ENCODE data around the gene SLC6A6.

SLC6A6 gene

DNA sequence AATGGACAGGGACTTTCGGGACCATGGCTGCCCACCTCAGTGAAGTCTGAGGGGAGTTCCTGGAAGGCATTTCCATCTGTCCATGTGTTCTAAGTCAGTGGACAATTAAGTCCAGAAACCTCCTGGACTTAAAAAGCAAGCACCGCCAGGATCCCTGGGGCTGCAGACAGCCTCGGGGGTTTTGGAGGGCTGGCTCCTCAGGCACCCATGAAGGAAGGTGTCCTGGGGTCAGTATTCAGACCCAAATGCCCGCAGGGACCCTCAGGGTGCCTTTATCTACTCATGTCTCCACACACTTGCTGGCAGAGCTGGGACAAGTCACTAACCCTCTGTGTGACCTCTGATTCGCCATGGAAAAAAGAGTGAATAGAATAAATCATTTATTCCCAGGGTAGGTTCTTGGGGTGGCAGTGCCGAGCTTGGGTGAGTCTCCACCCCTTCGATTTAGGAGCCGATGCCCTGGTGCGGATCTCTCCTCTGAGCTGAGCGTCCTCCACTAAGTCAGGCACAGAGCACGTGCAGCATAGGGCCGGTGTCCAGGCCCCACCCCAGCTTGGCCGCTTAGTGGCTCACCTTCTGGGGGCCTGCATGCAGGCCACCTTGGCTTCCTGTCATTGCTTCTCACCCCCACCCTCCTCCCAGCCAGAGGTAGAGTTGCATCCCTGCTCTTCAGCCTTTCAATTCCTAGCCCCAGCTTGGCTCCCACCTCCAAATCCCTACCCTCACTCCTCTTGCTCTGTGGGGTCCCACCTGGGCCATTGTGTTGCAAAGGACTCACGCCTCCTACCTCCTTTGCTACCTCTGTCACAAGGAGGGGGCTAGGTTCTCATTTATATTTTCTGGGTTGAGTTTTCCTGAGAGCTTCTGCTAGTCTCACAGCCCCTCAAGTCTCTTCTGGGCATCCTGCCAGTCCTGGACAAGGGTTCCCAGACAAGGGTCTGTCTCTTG, 19.9 kb downstream of the SLC6A6 start:
- no peak for DNase-seq (ENCODE audit: low read depth in 2 of 2)

DNA sequence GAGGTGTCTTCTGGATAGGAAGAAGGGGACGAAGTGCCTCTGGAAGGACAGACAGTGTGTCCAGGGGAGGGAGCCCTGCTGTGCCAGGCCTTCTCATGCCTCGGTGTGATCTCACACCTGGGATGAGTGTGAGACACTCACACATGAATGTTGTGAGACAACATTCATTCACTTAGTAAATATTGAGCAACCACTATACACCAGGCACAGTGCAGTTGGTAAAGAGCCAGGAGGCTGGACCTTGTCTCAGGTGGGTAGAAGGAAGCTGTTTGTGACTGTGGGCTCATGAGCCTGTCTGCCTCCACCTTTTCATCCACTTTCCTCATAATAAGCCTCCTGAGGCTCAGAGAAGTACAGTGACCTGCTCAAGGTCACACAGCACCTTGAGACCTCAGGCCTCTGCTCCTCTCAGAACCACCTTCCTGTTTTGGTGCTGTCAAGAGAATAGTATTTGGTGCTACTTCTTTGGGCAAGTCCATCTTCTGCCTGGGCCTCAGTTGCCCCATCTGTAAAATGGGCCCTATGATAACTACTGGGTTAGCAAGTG, 20.9 kb downstream of the SLC6A6 start:
- no peak for DNase-seq (ENCODE audit: low read depth in 2 of 2)

DNA sequence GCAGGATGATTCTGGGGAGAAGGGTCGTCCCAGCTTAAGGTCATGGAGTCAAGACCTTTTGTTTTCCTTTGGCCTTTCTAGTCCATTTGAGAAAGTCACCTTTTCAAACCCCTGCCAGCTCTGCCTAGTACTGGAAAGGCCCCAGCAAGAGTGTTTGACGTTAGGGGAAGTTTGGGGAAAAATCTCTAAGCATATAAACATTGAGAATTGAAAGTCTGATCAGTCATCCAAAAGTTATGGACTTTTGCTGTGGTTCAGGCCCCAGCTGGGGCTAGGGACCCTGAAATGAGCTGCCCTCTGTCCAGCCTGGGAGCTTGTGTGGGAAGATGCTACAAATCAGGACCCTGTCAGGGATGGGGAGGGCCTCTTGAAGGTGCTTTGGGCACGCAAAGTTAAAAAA, 21.6 kb downstream of the SLC6A6 start:
- no peak for DNase-seq (ENCODE audit: low read depth in 2 of 2)

DNA sequence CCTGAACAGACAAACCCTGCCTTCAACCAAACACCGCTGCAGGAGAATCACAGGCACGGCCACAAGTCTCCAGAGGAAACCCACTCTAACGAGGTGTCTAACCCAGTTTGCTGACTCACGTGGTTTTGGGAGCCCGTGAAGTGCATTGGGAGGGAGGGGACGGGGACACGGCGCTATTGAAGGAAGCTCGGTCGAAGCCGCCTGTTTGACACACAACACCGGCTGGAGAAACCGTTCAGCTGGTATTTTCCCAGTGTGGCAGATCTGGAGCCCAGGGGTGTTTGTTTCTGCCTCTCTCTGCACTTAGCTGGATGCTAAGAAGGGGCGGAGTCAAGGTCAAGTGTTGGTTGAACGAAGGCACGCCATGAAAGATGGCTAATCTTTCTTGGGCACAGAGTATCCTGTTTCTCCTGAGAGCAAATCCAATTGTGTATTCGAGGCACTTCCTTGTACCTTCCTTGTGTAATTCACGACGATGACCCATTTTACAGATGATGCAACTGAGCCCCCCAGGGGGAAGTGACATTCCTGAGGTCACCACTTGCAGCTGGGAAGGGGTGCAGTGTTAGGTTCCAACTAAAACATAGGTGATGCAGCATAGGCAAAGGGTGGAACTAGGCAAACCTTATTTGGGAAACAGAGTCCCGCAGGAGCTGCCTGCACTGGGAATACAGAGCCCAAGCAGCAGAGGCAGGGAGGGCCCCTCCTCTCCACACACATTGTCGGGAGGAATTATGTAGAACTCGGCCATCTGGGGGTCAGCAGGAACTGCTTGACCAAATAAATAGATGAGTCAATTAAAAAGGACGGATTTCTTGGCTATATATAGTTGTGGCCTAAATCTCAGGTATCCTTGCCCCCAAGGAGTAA, 22.5 kb downstream of the SLC6A6 start:
- DNase-seq (ENCODE audit: low read depth in 2 of 2), result no peak

DNA sequence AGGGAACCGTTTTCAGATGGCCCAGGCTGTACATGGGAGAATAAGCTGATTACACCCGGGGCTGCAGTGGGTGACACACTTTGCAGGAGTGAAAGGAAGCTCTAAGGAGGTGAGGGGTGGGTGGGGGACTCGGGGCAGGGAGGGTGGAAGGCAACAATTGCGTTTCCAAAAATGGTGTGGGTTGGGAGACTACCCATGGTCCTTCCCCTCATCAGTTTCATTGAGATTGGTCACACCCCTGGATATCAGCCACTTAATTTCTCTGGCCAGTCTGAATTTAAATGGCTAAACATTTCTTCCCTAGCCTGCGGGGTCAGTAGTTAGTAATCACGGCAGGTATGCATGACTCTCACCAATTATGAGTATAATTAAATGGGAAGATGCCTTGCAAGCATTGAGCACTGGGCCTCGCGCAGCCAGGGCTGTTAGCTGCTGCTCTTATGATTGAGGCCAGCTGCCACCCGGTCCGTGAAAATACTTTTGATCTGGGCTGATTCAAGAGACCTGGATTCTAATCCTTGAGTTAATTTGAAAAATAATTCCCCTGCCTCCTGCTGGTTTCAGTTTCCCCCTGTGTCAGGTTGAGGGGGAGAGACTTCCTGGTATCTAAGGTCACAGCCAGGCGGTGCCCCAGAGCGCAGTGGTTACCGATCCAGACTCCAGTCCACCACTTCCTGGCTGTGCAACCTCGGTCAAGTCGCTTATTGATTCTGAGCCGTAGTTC, 23.3 kb downstream of the SLC6A6 start:
- no peak for DNase-seq (ENCODE audit: low read depth in 2 of 2)

DNA sequence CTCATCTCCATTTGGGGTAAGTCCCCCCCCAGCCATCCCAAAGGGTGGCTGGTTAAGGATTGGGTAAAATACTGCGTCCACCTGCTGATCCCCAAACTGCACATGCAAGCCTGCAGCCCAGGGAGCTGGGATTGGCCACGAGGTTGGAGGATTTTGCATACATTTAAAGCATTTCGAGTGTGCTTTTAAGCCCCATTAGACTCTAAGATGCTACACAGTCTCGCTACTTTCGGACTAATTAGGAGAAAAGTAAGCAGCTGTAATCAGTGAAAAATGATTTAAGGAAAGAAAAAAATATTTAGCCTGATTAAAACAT, 23.9 kb downstream of the SLC6A6 start:
- DNase-seq (ENCODE audit: low read depth in 2 of 2), result no peak

DNA sequence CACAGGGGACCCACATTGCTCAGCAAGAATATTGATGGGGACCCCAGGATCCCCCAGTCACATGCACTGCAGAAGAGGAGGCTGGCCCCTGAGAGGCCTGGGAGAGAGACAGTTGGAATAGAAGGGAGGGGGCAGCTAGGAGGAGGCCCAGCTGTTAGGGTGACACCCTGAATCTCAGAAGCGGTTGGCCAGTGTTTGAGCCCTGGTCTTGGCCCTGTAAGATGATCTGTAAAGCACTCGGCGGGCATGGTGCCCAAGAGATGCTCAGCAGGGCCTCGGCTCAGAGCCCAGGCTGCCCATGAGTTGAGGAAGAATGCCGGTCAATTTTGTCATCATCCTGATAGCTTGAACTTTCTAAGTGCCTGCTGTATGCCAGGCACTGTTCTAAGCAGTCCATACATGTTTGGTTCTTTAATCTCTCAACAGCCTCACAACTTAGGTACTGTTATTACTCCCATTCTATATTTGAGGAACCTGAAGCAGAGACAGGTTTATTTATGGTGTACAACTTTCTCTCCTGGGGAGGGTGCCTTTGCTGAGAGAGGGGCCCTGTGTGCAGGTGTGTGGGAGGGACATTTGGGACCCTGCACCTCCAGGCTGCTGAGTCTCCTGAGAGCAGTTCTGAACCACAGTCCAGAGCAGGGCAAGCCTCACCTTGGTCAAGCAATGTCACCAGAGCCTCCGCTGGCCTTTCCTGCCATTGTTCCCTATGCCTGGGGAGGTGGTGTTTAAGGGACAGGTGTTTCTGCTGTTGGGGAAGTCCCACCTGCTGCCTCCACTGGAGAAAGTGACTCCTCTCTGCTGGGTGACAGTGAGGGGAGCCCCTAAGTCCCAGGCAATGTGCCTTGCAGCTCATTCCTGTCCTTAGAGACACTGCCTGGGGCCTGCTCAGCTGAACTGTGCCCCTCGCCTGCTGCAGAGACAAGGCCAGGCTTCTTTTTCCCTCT, 26.0 kb downstream of the SLC6A6 start:
- DNase-seq (ENCODE audit: low read depth in 2 of 2), result no peak

DNA sequence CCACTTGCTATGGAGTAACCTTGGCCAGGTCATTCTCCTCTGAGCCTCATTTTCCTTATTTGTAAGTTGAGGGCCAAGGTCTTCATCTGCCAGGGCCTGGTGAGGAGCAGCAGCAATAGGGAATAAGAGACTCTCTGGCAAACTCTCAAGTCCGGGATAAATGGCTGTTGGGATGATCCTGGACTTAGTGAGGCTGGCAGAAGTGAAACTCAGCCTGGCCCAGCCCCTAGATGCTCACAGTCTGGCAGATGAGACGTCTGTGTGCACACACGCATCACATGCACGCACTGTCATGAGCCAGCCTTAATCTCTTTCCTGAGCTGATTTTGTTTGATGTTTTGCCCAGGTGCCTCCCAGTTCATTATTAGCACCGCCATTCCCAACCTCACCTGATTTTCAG, 26.8 kb downstream of the SLC6A6 start:
- DNase-seq (ENCODE audit: low read depth in 2 of 2), result no peak

DNA sequence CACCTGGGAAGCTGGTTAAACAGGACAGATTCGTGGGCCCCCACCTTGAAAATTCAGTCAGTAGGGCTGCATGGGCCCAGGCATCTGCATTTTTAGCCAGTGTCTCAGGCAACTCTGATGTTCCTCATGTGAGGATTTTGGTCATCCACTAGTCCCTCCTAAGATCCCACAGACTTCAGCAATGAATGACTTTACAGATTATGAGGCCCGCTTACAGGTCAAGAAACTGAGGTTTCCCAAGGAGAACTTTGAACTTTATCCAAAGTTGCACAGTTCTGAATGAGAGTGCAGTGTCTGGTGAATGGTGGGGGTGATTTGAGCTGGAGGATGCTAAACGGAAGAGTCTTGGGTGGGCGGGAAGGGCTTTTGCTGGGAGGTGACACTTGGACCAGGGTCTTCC, 27.2 kb downstream of the SLC6A6 start:
- no peak for DNase-seq (ENCODE audit: low read depth in 2 of 2)

DNA sequence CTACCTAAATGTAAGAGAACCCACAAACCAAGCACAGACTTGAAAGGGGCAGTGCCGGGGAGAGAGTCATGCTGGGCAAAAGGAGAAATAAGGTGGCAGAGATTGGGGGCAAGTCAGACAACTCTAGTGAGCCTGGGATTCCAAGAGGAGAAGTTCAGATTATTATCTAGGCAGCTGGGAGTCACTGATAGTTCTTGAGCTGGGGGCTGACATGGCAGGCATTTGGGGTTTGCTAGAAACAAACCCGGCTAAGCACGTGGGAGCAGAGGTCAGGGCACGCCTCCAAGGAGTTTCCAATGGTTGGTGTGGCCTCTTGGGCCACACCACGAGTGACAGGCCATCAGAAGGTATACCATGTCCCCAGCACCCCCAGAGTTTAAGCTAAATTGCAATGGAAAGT, 27.6 kb downstream of the SLC6A6 start:
- DNase-seq (ENCODE audit: low read depth in 2 of 2), result no peak

DNA sequence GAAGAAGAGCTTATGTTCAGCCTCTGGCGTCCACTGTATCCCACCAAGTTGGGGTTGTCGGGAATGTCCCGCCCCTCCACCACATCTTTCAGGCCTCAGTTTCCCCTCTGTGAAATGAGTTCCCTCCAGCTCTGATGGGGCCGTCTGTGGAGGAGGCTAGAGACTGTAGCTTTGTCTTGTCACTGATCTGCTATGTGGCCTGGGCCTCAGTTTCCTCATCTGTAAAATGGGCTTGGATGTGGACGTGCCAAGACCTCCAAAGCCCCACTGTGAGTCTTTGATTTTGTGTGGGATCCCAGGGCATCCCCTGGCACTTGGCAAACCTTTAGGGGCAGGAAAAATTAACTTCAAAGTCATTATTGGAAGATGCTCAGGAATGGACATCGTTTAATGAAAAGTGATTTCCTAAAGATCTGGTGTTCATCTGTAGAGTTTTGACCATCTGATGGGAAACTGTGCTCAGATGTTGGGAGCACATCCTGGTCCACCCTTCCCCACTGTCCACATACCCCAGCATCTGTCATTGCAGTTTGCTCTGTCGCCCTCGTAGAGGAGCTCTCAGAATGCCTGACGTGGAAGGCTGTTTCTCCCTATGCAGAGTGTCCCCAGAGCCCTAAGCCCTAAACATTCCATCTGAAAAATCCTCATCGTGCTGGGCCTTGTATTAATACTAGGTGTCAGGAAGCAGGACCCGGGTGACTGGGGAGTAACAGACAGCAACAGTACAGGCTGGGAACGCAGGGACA, 28.5 kb downstream of the SLC6A6 start:
- no peak for DNase-seq (ENCODE audit: low read depth in 2 of 2)

DNA sequence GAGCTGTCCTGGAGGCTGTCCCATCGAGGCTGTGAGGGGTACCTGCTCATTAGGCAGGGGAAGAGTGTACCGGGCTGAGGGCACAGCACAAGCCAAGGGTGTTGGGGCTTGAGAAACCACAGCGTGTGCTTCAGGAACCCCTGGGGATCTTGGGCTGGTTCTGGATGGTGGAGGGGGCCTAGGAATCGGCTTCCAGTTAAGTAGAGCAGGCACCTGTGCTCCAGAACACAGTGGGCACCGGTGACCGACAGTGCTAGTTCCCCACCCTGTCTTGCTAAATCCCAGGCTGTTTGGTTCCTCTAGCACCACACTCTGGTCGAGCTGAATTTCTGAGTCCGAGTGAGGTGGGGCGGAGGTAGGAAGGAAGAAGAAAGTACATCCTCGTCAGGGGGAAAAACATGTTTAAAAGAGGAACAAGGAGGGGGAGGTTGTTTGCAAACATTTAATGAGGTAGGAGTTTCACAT, 29.1 kb downstream of the SLC6A6 start:
- DNase-seq (ENCODE audit: low read depth in 2 of 2), result no peak

DNA sequence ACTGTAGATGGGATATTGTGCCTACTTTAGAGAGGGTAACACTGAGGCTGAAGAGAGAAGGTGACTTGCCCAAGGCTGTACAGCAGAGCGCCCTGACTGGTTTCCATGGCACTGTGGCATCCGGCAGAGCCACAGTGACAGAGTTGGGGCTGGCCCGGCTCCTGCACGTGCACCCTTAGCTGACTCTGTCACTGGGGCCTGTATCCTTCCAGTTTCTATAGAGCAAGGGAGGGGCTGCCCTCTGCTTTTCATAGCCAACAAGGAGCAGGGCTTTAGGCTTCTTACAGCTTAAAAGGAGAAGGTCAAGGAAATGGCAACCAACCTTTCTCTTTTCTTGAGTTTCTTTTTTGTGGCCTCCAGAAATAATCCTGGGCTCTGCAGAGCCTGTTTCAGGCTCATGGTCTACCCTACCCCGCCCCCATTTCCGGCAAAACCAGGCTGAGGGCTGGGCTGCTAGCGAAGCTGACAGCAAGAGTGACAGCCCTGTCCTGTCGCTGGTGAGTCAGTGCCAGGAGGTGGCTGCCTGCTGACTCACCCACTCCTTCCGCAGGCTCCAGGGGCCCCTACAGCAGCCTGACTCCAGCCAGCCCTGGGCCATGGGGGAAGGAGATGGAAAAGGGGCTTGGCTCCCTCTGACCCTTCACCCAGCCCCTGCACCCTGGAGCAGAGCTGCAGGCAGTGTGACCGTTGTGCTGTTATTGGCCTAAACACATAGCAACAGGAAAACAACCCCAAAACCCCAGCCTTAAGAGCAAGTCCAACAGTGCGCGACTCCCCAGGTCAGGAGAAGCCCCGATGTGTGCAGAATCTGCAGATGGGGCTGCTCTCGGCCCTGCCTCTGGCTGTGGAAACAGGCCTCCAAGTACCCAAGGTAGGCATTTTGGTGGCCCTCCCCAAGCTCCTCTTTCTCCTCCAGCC, 29.8 kb downstream of the SLC6A6 start:
- peak; percentile 80 to 84 for DNase-seq (ENCODE audit: low read depth in 2 of 2)

DNA sequence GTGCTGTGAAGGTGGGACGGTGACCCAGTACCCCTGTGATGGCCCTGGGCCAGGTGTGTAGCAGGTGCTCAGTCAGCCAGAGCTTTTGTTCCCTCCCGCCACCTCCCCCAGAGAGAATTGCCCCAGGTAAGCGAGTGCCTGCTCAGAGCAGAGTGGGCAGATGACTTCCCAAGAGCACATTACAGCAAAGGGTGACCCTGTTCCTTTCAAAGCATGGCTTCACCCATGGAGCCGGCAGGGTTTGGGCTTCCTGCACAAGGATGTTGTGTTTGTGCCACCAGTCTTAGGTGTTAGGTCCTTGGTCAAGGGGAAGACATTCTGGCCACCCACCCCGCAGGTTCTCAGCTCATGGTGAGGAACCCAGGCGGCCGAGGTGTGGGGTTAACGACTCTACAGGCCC, 30.7 kb downstream of the SLC6A6 start:
- DNase-seq (ENCODE audit: low read depth in 2 of 2), result no peak

DNA sequence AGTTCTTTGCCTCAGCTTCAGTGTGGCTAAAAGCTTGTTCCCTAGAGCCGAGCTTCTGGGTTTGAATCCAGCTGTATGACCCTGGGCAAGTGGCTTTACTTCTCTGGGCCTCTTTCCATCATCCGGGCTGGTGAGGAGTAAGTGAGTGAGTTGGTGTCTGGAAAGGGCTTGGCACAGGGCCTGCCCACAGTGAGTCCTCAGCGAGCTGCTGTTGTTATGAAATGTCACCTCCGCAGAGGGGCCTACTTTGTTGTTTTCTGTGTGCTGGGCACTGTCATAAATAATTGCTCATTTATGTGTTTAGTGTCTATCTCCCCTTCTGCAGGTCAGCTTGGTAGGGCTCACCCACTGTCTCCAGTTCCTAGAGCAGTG, 31.7 kb downstream of the SLC6A6 start:
- no peak for DNase-seq (ENCODE audit: low read depth in 2 of 2)

DNA sequence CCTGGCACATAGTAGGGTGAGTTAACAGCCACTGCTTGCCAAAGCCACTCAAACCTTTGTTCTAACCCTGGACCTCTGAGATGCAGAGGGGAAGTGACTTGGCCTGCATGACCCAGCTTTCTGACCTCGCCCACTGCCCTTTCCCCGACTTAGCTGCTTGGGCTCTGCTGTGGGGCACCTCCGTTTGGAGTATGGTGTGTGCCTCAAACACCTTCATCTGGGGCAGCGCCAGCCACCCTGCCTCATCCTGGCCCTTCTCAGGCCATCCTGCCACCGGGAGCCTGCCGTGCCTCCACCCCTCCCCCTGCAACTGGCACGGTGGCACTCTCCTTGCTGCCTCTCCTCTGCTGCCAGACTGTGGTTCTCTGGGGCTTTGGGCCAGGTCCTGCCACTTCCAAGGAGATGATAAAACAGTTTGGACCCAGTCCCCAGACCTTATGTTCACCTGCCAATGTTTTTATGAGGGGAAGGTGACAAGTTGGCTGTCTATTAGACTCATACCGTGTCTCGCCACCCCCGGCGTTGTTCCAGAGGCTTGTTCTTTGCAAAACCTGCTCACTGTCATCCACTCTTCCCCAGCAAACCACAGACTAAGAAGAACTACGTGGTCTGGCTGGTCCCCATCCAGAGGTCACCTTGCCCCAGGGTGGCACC, 32.2 kb downstream of the SLC6A6 start:
- DNase-seq (ENCODE audit: low read depth in 2 of 2), result no peak

DNA sequence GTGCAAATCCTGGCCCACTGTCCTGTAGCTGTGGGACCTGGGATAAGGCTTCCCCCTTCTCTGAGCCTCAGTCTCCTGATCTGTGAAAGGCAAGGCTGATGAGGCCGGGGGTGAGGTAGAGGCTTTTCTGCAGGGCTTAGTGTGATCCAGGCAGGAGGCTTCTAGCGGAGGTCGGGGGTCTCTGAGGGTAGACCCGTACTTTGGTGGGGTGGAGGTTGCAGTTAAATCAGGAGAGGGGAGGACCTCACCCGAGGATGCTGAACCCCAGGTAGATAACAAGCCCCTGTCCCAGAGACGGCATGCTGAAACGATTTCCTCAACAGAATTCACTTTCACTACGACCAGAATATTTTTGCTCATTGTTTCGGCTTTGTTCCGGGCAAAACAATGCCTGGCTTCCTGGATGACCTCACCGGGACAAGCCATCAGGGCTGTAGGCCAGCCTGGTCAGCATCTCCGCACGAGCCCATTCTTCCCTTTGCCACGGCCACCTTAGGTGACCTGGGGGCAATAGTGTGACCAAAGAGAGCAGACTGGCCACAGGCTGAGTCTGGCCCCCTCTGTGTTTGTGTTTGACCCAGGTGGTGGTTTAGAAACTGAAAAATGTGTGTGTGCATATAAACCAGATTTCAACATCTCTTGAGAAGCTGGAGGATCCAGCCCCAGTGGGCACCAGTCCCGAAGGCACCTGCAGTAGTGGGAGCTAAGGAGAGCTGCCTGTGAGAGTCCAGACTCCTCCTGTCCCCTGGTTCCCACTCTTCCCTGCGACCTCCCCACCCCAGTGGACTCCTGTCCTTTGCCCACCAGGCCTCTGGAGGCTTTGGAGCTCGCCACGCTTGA, 33.0 kb downstream of the SLC6A6 start:
- no peak for DNase-seq (ENCODE audit: low read depth in 2 of 2)

DNA sequence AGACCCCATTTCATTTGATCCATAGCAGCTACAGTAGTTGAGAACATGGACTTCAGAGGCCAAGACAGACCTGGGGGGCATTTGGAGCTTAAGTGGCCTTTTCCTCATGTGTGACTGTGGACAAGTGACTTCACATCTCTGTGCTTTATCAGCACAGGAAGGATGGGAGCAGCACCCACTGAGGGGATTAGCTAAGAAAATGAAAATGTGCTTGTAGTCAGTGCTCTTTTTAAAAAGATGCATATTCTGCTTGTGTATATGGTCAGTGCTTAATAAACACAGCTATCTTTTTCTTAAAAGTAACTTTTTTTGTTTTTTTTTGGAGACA, 34.5 kb downstream of the SLC6A6 start:
- no peak for DNase-seq (ENCODE audit: low read depth in 2 of 2)
